ENCODE results near the gene GSK3B.
"Not testable (repeated sequence)": the region's sequence is repeated elsewhere in the genome, so short reads cannot be mapped to it uniquely, and the experiment has no call there.

GSK3B gene

GRCh38 chr3:120017692-120018091 is 76.6 kb downstream of the GSK3B start:
- no peak for TF ChIP-seq CTCF (IDR thresholded peaks at IDR 0.05; ENCODE audit: extremely low read depth, missing control alignments)
- no peak for DNase-seq (ENCODE audit: low spot score)

- TF ChIP-seq CTCF (IDR thresholded peaks at IDR 0.05; ENCODE audit: extremely low read depth, missing control alignments) = no peak
- DNase-seq (ENCODE audit: low spot score) = no peak
These were observed 80.8 kb downstream of the GSK3B start for GRCh38 chr3:120013481-120013880.

- not testable (repeated sequence) for DNase-seq (ENCODE audit: low spot score)
These were observed 88.5 kb downstream of the GSK3B start for GRCh38 chr3:120005741-120006140.

- DNase-seq (ENCODE audit: low spot score) = not testable (repeated sequence)
These were observed 90.2 kb downstream of the GSK3B start for GRCh38 chr3:120004008-120004498.

- DNase-seq (ENCODE audit: low spot score) = no peak
- no peak for TF ChIP-seq CTCF (IDR thresholded peaks at IDR 0.05; ENCODE audit: extremely low read depth, missing control alignments)
These were observed 96.1 kb downstream of the GSK3B start for GRCh38 chr3:119998166-119998565.

GRCh38 chr3:119990888-119991287 is 103.4 kb downstream of the GSK3B start:
- TF ChIP-seq CTCF (IDR thresholded peaks at IDR 0.05; ENCODE audit: extremely low read depth, missing control alignments) = no peak
- no peak for DNase-seq (ENCODE audit: low spot score)

GRCh38 chr3:119989981-119990655 is 104.1 kb downstream of the GSK3B start:
- no peak for DNase-seq (ENCODE audit: low spot score)
- TF ChIP-seq CTCF (IDR thresholded peaks at IDR 0.05; ENCODE audit: extremely low read depth, missing control alignments) = no peak

- not testable (repeated sequence) for DNase-seq (ENCODE audit: low spot score)
These were observed 107.4 kb downstream of the GSK3B start for GRCh38 chr3:119986812-119987211.

- DNase-seq (ENCODE audit: low spot score) = no peak
- TF ChIP-seq CTCF (IDR thresholded peaks at IDR 0.05; ENCODE audit: extremely low read depth, missing control alignments) = no peak
These were observed 112.9 kb downstream of the GSK3B start for GRCh38 chr3:119981386-119981785.

Data from GM20000 (cell line).